ENCODE results near the gene ABR.

ABR gene

DNA sequence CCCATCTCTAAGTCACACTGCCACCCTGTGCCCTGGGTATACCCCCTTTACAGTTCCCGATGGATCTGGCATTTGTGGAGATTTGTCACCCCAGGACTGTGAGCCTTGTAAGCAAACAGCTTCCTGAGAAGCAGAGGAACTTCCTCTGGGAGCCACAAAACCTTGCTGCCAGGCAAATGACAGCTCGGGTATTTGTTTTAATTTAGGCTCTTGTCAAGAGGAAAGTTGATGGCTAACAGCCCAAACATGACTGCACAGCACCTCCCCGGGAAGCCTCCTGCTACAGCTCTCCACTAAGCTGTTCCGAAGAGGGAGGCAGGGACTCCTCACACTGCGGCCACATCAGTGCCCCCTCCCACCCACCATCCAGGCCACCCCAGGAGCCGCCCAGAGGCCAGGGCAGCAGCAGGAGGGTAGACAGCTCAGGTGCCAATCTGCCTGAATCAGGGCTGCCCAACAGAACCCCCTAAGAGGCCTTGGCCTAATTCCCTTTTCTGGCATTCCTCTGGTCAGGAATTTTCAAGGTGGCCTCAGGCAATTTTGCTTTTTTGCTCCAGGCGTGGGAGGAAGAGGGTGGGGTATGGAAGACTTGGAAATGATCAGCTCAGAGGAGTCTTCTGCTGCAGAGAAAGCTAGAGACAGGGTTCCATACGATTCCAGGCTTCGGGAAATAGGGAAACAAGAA is 2.6 kb downstream of the ABR start:
- TF ChIP-seq, protein P1, sequence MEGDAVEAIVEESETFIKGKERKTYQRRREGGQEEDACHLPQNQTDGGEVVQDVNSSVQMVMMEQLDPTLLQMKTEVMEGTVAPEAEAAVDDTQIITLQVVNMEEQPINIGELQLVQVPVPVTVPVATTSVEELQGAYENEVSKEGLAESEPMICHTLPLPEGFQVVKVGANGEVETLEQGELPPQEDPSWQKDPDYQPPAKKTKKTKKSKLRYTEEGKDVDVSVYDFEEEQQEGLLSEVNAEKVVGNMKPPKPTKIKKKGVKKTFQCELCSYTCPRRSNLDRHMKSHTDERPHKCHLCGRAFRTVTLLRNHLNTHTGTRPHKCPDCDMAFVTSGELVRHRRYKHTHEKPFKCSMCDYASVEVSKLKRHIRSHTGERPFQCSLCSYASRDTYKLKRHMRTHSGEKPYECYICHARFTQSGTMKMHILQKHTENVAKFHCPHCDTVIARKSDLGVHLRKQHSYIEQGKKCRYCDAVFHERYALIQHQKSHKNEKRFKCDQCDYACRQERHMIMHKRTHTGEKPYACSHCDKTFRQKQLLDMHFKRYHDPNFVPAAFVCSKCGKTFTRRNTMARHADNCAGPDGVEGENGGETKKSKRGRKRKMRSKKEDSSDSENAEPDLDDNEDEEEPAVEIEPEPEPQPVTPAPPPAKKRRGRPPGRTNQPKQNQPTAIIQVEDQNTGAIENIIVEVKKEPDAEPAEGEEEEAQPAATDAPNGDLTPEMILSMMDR (IDR thresholded peaks at IDR 0.05; ENCODE audit: low read depth, low read length, missing control alignments) = no peak
- in situ Hi-C loops (cut with HindIII; ENCODE audit: low sequenced_read_pairs) = no loop called here
- no peak overlapping the region for H3K4me3 ChIP-seq (ENCODE audit: low read depth, low read length)
- peak; percentile 39 for DNase-seq (ENCODE audit: low read depth)

DNA sequence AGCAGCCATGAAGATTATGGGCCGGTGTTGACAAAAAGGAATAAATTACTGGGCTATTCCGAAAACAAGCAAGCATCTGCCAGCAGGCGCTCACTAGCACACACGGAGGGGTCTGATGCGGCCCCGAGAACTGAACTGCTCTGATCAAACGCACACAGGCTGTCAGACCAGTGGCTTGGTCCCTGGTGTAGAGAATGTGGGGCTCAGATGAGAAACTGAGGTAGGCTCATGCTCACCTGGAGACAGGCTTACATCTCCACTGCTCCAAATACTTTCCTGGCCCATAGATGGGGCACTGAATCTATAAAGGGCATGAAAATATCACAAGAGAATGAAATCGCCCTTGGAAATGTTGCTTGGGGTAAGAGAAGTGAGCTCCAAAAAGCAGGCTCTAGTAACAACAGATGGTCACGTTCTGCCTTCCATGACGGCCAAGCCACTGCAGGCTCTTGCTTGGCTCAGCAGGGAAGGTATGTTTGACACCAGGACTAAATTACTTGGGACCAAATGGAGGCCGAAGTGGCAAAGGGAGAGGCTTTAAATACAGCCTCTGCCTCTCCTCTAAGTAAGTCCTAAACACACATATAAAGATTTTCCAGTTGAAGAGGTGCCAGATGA is 5.4 kb downstream of the ABR start:
- no peak overlapping the region for H3K4me3 ChIP-seq (ENCODE audit: low read depth, low read length)
- in situ Hi-C loops (cut with HindIII; ENCODE audit: low sequenced_read_pairs) = no loop called here
- TF ChIP-seq, protein P1 (IDR thresholded peaks at IDR 0.05; ENCODE audit: low read depth, low read length, missing control alignments) = no peak
- DNase-seq (ENCODE audit: low read depth) = no peak

DNA sequence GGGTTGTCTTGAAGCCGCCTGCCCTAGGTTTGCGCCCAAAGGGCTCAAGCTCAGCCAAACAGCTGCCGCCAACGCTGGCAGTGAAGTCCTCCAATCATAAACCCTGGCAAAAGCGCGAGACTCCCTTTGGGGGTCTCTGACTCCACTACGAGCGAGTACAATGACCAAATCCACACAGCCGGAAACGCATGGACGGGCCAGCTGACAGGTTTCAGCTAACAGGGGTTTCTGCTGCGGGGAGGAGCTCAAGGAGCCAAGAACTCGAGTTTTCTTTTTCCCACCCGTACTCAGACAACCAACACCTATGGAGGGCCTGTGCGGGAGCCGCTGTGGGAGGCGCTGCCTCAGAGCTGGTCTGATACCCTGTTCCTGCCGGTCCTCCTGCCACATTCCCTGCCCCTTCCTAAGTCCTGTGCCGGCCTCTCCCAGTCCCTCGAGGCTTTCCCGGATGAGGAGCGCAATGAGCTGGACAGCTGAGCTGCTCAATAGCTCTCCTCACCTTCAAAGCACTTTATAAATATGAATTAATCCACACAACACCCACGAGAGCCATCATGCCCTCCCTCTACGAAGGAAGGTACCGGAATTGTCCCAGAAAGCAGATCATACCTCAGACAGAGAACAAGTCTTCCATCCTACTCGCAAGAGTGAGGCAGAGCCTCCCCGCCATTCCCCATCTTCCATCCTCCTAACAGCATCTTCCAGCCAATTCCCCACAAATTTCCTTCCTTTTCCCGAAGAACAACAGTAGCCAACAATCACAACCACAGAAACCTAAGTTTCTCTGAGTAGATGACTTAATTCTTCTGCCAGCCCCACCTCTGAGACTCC is 6.1 kb downstream of the ABR start:
- no peak for DNase-seq (ENCODE audit: low read depth)
- in situ Hi-C loops (cut with HindIII; ENCODE audit: low sequenced_read_pairs) = no loop called here
- TF ChIP-seq, protein P1 (IDR thresholded peaks at IDR 0.05; ENCODE audit: low read depth, low read length, missing control alignments) = no peak
- no peak overlapping the region for H3K4me3 ChIP-seq (ENCODE audit: low read depth, low read length)

DNA sequence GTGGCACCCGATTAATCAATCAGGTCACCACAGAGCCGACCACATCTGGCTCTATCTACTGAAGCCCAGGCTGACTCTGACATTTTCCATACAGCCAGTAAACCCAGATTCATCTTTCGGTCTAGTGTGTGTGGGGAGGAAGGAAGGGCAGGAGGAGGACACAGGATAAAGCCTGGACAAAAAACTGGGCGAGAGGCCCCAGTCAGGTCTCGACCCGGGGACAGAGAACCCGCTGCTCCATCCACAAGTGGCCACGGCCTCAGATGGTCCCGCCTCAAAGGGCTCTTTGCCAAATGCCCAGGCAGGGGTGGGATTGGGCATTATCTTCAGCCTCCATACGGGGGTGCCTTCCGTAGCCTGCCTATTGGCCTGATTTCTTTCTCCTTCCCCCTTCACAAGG is 7.8 kb downstream of the ABR start:
- DNase-seq (ENCODE audit: low read depth) = no peak
- TF ChIP-seq, protein P1 (IDR thresholded peaks at IDR 0.05; ENCODE audit: low read depth, low read length, missing control alignments) = no peak
- in situ Hi-C loops (cut with HindIII; ENCODE audit: low sequenced_read_pairs) = no loop called here
- H3K4me3 ChIP-seq (ENCODE audit: low read depth, low read length) = no peak overlapping the region

DNA sequence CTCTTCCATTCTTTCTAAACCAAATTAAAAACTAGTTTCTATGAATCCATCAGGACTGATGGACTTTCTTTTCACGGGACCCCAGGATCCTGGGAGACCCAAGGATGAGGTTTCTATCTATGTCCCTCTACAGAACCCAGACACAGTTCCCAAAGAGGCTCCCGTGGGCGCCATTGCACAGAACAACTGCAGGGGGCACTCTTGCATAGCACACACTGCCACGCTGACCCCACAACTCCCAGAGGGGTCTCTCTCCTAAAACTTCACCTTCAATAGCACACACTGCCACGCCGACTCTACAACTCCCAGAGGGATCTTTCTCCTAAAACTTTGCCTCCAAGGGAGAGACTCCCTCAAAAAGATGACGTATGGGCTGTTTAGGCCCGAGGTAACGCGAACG is 9.0 kb downstream of the ABR start:
- in situ Hi-C loops (cut with HindIII; ENCODE audit: low sequenced_read_pairs) = no loop called here
- TF ChIP-seq, protein P1 (IDR thresholded peaks at IDR 0.05; ENCODE audit: low read depth, low read length, missing control alignments) = peak; percentile 7
- H3K4me3 ChIP-seq (ENCODE audit: low read depth, low read length) = no peak overlapping the region
- no peak for DNase-seq (ENCODE audit: low read depth)

DNA sequence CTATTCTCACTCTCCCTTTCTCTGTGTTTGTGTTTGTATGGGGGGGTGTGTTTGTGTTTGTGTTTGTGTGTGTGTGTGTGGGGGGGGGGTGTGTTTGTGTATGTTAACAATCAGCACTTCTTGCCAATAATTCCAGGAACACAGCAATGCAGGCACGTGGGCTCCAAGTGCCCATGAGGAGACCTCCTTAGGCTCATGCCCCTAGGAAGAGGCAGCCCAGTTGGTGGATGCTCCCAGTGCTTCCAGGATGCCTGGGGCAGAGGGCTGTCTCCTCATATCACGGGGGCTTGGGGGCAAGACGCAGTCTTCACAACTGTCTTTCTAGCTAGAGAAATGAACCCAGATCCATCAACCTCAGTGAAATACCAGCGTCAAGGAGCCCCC is 9.9 kb downstream of the ABR start:
- in situ Hi-C loops (cut with HindIII; ENCODE audit: low sequenced_read_pairs) = no loop called here

More for the DNA sequence above, 9.9 kb downstream of the ABR start:
- no peak for DNase-seq (ENCODE audit: low read depth)
- H3K4me3 ChIP-seq (ENCODE audit: low read depth, low read length) = no peak overlapping the region
- TF ChIP-seq, protein P1 (IDR thresholded peaks at IDR 0.05; ENCODE audit: low read depth, low read length, missing control alignments) = no peak
